ENCODE measurements around the gene NEUROG1.

NEUROG1 gene

DNA sequence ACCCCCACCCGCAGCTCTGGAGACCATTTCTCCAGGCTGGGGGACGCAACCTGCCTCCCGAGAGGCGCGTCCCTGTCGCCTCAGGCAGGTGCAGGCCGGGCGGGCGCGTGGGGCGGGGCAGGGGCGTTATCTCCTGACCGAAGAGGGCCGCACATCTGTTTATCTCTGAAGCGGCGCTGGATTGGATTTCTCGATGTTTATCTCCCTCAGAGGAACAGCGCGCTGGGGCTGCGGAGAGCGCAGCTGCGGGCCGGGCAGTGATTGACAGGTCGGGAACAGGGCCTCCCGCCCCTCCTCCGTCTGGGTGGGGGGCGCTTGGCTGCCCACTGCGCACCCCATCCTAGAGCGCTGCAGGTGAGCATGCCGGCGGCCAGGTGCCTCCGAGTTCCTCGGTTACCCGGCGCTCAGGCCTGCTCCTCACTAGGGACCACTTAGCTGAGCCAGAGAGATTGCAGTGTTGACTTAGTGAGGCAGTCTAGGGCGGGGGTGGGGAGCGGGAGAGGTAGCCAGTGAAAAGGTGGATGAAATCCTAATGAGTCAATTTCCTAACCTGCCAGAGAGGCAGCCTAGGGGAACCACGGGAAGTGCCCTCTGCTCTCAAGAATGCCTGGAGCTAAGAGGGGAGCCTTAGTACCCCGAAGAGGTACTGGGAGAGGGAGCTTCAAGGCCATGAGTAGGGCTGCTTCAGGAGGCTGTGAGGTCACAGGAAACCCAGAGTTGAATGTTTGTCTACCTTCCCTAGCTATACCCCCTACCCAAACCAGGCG is 44.0 kb downstream of the NEUROG1 start:
- peak; percentile 79 for DNase-seq

DNA sequence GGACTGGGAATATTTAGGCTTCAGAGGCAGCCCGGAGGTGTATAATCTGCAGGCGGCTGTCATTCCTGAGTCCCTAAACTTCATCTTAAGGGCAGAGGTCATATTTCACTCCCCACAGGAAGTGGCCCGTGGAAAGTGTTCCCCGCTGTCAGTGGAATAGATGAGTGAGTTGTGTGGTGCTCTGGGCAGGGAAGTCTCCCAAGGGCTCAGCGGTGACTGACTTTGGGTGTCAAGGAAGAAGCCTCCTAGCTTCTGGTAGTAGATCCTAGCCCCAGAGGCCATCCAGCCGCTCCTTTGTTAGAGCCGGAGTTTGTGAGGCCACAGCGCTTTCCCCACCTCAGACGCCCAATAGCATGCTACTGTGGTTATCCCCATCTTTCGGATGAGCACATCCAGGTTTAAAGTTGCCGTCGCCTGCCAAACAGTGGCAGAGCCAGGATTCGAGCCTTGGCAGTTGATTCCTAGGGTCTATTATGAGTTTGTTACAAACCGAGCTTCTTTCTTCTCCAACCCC is 44.7 kb downstream of the NEUROG1 start:
- DNase-seq, result no peak

DNA sequence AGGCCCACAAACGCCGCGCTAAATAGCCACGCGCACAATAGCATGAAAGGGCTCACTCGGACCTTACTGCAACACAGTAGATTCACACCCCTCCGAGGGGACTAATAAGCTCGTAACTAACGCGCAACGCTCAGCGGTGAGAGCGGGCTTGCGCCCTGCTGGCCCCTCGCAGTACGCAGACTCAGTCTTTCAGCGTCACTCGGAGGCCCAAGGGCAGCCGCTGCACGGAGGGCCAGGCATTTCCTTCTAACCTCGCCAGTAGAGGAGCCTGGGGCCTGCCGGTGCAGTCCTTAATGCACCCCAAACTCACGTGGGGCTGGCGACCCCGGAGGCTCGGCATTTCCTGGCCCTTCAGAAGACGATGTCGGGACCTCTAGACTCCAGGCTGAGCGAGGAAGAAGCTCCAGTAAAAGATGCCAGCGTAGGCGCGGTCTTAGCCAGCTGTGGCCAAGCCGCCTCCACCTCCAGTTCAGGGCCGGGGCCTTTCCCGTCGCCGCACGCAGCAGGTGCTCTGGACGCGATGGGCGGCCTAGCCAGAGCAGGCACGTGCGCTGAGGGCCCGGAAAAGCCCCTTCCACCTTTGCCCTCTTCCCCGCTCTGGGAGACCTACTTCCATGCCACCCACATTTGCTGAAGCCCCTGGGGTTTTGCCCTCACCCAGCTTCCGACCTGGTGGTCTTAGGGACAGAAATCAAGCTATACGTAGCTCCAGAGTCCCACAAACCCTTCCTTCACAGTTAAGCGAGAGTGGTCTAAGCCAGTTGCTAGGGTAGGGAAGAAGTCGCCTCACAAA is 45.3 kb downstream of the NEUROG1 start:
- DNase-seq, result no peak

DNA sequence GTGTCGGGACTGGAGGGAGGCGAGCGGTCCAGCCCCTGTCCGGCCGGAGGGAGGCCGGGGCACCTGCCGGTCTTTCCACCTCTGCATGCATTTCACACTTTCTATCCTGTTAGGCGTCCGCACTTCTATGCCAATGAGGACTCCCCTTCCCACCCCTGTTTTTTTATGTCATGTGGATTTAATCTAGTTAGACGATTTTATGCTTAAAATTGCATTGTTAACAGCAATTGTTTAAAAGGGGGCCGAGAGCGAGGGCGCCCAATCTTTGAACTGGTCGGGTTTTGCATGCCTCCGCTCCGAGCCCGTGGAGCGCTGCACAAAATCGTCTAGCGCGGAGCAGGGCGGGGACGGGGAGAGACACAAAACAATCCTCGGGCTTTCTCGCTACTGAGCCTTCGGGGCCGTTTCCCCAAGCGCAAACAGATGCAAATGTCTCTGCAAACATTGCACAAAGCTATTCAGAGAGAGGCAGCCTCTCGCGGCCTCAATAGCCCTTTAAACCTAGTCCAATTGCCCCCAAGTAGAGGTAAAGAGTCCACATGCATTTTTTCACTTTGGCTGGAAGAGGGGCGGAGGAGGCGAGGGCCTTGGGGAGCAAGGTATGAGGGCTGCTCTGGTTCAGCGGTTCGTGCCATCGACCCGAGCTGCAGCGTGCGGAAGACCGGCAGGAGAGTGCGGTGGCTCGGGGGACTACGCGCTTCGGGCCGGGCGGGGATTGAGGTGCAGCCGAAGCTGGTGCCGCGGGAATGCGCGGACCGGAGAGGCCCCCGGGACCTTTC is 46.1 kb downstream of the NEUROG1 start:
- no peak for DNase-seq

DNA sequence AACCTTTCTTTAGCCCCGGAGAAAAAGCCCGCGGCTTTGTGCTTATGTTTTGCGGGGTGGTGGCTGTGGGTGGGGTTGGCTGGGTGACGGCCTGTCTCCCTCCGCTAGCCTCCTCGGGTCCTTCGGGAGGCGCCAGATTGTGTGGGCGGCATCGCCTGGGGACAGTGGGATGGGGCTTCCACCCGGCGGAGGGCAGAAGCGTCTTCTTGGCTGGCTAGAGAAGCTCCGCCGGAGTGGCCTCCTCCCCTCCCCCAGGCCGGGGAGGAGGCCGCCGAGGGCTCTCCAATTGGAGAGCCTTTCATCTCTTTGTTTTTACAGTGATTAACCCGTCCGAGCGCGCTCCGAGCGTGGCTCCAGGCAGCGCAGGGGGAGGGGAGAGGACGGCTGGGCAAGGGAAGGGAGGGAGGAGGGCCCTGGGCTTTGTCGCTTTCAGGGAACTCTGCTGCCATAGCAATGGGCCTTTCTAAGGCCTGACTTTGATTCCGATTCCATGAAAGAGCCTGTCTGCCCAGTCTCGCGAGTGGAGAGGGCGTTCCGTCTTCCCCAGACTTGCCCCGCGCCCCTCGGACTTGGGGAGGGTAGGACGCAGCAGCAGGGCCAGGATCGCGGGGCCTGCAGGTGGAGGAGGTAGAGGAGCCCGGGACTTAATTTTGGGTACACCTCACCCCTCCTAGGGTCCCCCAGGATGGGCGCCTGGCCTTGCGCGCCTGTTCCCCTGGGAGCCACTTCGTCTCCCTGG is 46.9 kb downstream of the NEUROG1 start:
- DNase-seq, result peak; percentile 60

DNA sequence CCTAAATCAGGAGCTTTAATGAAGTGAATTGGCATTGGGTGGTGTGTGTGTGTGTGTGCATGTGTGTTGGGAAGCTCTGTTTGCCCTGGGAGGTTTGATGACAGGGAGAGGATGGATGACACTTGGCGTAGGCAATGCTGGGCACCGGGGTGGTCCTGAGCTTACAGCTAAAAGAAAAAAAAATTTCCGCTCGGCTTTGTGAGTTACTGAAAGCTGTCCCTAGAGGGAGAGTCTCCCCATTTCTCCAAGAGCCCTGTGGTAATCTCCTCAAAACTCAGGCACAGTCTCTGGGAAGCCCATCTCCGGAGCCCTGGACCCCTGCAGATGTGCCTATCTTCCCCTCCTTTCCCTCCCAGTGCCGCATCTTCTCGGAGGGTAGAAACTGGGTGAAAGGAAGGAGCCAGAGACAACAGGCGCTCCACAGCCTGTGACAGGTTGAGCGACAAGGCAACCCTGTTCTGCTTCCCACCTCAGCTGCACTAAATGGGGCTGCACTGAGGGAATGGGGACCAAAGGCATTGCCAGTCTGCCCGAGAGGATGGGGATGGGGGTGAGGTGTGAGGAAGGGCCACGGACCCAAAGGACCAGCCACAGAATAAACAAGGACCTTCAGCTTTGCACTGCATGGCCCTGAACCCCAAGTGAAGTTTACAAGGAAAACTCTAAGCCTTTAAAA is 47.8 kb downstream of the NEUROG1 start:
- no peak for DNase-seq

DNA sequence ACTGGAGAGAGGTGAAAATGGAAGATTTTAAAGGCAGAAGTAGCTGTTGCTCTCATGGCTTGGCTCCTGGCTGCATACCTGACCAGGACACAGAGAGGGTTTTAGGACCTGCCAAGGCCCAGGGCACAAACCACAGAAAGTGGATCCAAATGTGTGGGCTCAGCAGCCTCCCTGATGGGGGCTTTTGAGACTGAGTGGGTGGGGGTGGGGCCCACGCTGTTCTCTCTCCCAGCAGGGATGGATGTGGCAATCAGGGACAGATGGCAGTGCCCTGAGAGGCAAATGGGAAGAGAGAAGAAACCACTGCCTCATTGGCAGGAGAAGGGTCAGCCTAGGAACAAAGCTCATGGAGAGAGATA is 48.7 kb downstream of the NEUROG1 start:
- no peak for DNase-seq

DNA sequence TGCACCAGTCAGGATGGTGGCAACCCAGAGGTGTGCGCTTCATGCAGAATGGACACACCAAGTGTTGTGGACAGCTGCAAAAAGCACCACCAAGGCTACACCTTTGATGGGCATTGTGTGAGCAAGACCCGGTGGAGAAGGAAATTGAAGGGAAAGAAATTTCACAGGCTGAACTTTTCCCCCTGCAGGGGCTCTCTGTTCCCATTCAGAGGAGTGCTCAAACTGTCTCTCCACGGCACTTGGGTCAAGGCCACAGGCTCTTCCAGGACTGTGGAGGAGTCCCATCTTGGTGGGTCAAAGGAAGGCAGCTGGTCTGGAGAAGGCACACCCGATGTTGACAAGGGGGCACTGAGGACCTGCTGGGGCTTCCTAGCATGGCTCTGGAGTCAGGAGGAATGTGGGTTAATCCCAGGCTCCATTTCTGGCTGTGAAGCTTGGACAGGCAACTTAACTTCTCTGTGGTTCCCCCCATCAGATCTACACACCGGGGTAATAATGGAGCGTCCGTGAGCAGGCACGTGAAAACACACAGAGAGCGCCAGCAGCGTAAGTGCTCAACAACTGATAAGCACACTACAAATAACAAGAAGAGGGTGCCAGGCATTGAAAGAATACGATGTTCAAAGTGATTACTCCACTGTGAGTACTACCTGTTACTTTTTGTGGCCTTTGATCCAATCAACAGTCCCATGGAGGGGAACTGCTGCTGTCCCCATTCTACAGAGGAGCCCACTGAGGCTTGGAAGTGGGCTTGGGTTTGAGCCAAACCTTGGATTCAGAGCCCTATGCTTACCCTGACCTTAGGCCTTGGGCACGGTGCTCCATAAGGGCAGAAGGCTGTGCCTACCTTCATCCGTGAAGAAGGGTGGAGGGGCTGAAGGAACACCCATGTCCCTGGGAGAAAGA is 49.4 kb downstream of the NEUROG1 start:
- no peak for DNase-seq

DNA sequence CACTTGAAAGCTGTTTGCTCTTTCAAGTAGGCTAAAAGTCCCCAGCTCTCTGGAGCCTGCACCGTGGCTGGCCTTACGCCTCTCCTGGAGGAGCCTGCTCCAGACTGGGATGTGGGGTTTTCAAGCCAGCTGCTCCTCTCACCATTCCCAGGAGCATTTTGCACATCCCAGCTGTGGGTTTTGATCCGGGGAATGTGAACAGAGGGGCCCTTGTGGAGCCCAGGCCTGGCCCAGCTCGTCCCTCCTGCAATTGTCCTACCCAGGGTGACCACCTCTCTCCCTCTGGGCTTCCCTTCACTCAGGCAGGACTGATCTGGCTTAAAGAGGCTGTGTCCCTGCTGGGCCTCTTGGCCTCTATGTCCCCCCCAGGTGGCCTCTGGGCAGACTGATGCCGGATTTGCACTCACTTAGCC is 51.1 kb downstream of the NEUROG1 start:
- DNase-seq, result no peak
